ENCODE results near the gene CREG2.
"Not testable (repeated sequence)": the region's sequence is repeated elsewhere in the genome, so short reads cannot be mapped to it uniquely, and the experiment has no call there.

DNA sequence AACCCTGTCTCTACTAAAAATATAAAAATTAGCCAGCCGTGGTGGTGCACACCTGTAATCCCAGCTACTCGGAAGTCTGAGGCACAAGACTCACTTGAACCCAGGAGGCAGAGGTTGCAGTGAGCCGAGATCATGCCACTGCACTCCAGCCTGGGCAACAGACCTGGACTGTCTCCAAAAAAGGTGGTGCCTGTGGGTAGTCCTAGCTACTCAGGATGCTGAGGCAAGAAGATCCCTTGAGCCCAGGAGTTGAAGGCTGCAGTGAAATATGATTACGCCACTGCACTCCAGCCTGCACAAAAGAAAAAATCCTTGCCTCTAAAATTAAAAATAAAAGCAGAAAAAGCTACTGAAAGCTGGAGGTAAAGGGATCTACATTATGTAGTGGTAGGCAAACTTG is 34.7 kb downstream of the CREG2 start:
- TF ChIP-seq, protein P1, sequence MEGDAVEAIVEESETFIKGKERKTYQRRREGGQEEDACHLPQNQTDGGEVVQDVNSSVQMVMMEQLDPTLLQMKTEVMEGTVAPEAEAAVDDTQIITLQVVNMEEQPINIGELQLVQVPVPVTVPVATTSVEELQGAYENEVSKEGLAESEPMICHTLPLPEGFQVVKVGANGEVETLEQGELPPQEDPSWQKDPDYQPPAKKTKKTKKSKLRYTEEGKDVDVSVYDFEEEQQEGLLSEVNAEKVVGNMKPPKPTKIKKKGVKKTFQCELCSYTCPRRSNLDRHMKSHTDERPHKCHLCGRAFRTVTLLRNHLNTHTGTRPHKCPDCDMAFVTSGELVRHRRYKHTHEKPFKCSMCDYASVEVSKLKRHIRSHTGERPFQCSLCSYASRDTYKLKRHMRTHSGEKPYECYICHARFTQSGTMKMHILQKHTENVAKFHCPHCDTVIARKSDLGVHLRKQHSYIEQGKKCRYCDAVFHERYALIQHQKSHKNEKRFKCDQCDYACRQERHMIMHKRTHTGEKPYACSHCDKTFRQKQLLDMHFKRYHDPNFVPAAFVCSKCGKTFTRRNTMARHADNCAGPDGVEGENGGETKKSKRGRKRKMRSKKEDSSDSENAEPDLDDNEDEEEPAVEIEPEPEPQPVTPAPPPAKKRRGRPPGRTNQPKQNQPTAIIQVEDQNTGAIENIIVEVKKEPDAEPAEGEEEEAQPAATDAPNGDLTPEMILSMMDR (conservative IDR thresholded peaks at IDR 0.05 in 1 of 2, IDR thresholded peaks at IDR 0.05 in 1 of 2; ENCODE audit: low read depth in 1 of 2, low read length in 2 of 2): not testable (repeated sequence)
- not testable (repeated sequence) for TF ChIP-seq EZH2 (IDR thresholded peaks at IDR 0.05; ENCODE audit: low read length, missing control alignments)

Data from fibroblast of lung (primary cell).